Prostate gland (tissue), 2 donors: Measurements from ENCODE around the gene PHF3.

Source experiments
- CTCF ChIP-seq, 4 experiments: fragments of 200-600 bp in 2 of 4; fragments of 450-650 bp in 2 of 4; sonication (generic) in 2 of 4; IDR thresholded peaks; 1 replicate in 3 of 4; 2 replicates in 1 of 4; pipeline ENCODE4 v1.5.1; 2016 to 2019; ENCODE audit warnings: antibody characterized with exemption in 4 of 4, mild to moderate bottlenecking in 2 of 4, moderate library complexity in 2 of 4
- POLR2A ChIP-seq: fragments of 450-650 bp; IDR thresholded peaks from one replicate; pipeline ENCODE4 v1.6.1; 2016; ENCODE audit warnings: antibody characterized with exemption, mild to moderate bottlenecking
- POLR2AphosphoS5 ChIP-seq: sonication (generic); formaldehyde crosslinking; IDR thresholded peaks from one replicate; pipeline ENCODE4 v1.6.1; 2017; ENCODE audit warnings: antibody characterized with exemption

GRCh38 chr6:63708631-63709030, 73.0 kb downstream of the PHF3 start:
- TF ChIP-seq CTCF (IDR thresholded peaks at IDR 0.05): no peak
- no peak for TF ChIP-seq POLR2A
- no peak for TF ChIP-seq POLR2AphosphoS5
